ENCODE measurements around the gene GARIN5B.

Gene GARIN5B

GRCh38 chr19:55347442-55348009, 15.5 kb downstream of the GARIN5B start:
- Histone ChIP-seq H3K27me3 (replicated peaks; ENCODE audit: control insufficient read depth, insufficient read depth, low read length, poor library complexity, severe bottlenecking) (peaks cover 8% of the 10 kb centered on the region), H3K9me3 (ENCODE audit: control insufficient read depth, low read length) (no peaks in the 10 kb centered on the region), H3K27ac (ENCODE audit: insufficient read depth, low read length, poor library complexity, severe bottlenecking) (no peak overlapping the region), H3K4me1 (ENCODE audit: control insufficient read depth, insufficient read depth, low read length, poor library complexity, severe bottlenecking) (peaks cover 4% of the 10 kb centered on the region), H3K4me3 (ENCODE audit: insufficient read depth, low read depth, low read length, poor library complexity, severe bottlenecking) (no peak overlapping the region), H3K36me3 (ENCODE audit: control insufficient read depth, insufficient read depth, low read length) (peaks cover 14% of the 10 kb centered on the region)
- no peak for DNase-seq

DNA sequence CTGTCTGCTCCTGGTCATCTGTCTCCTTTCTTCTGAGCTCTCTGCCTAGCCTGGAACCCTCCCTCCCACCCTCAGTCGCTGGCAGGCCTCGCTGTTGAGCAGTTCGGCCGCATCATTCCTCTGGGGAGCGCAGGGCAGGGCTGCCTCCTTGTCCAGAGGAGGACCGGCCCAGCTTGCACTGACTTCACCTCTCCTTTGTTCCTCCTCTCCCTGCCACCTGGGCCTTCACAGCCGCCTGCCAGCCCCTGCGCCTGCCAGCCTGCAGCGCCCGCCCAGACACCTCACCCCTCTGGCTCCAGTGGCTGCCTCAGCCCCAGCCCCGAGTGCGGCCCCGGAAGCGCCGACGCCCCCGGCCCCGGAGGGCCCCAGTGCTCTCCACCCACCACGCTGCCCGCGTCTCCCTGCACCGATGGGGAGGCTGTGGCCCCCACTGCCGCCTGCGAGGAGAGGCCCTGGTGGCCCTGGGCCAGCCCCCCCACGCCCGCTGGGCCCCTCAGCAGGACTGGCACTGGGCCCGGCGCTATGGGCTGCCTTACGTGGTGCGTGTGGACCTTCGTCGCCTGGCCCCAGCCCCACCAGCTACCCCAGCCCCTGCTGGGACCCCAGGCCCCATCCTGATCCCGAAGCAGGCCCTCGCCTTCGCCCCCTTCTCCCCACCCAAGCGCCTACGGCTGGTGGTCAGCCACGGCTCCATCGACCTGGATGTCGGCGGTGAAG, 16.2 kb downstream of the GARIN5B start:
- no peaks in the 10 kb centered on the region for H3K9me3 ChIP-seq (ENCODE audit: control insufficient read depth, low read length)
- no peaks in the 10 kb centered on the region for H3K4me1 ChIP-seq (ENCODE audit: control insufficient read depth, insufficient read depth, low read length, poor library complexity, severe bottlenecking)
- H3K4me3 ChIP-seq (ENCODE audit: insufficient read depth, low read depth, low read length, poor library complexity, severe bottlenecking) = no peak overlapping the region
- H3K27me3 ChIP-seq (replicated peaks; ENCODE audit: control insufficient read depth, insufficient read depth, low read length, poor library complexity, severe bottlenecking) = peaks cover 8% of the 10 kb centered on the region
- H3K27ac ChIP-seq (ENCODE audit: insufficient read depth, low read length, poor library complexity, severe bottlenecking) = no peak overlapping the region
- no peak for DNase-seq
- peaks cover 17% of the 10 kb centered on the region for H3K36me3 ChIP-seq (ENCODE audit: control insufficient read depth, insufficient read depth, low read length)

DNA sequence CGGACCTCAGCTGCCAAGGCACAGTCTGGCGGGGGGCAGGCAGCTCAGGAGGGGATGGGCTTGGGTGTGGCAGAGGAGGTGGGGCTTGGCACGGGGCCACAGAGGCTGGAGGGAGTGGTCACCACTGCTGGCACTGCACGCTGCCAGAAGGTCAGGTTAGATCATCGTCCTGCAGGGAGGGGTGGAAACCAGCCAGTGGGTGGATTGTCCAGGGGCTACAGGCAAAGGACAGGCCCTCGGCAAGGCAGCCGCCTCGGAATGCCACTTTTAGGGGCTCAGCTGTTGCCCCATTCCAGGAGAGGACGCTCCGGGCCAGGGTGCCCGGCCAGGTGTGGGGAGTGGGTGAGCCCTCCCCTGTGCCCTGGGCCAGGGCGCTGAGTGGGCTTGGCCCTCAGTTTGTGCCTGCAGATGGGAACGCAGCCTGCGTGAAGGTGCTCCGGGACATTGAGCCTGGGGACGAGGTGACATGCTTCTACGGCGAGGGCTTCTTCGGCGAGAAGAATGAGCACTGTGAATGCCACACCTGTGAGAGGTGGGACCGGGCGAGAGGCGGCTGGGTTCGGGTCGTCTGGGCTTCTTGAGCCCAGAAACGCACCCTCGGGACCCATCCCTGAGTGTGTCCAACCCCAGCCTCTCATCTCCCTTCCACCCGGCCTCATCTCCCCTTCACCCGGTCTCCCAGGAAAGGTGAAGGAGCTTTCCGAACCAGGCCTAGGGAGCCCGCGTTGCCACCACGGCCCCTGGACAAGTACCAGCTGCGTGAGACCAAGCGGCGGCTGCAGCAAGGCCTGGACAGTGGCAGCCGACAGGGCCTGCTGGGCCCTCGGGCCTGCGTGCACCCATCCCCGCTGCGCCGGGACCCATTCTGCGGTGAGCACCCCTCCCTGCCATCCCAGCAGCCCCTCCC, 17.0 kb downstream of the GARIN5B start:
- no peak for DNase-seq
- peaks cover 3% of the 10 kb centered on the region for H3K4me1 ChIP-seq (ENCODE audit: control insufficient read depth, insufficient read depth, low read length, poor library complexity, severe bottlenecking)
- no peak overlapping the region for H3K4me3 ChIP-seq (ENCODE audit: insufficient read depth, low read depth, low read length, poor library complexity, severe bottlenecking)
- H3K27me3 ChIP-seq (replicated peaks; ENCODE audit: control insufficient read depth, insufficient read depth, low read length, poor library complexity, severe bottlenecking) = peaks cover 1% of the 10 kb centered on the region
- no peaks in the 10 kb centered on the region for H3K9me3 ChIP-seq (ENCODE audit: control insufficient read depth, low read length)
- H3K36me3 ChIP-seq (ENCODE audit: control insufficient read depth, insufficient read depth, low read length) = peaks cover 17% of the 10 kb centered on the region
- H3K27ac ChIP-seq (ENCODE audit: insufficient read depth, low read length, poor library complexity, severe bottlenecking) = no peak overlapping the region

DNA sequence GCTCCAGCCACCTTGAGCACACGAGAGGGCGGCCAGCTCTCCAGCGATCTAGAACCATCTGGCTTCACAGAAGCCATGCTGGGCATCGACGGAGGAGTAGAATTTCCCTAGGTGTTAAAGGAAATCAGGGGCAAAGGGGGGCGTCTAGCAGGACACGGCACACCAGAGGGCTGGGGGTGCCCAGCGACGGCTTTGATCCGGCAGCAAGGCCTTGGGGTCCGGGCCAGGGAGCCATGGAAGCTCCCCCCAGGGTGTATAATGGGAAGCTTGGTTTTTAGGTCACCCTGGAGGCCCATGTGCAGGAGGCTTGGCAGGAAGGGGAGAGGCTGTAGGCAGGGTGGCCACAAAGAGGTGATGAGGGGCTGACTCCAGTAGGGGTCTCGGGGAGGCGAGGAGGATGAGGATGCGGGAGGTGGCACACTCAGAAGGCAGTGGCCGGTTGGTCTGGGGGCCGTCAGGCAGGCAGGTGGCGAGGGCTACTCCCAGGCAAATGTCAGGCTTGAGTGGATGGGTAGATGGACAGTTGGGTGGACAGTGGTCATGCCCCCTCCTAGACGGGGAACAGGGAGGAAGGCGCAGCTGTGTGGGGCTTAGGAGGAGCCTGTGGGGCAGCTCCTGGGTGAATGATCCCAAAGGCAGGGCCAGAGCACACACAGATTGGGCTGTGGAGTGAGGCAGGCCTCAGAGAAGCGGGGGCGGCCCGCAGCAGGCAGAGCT, 17.8 kb downstream of the GARIN5B start:
- H3K9me3 ChIP-seq (ENCODE audit: control insufficient read depth, low read length) = no peaks in the 10 kb centered on the region

DNA sequence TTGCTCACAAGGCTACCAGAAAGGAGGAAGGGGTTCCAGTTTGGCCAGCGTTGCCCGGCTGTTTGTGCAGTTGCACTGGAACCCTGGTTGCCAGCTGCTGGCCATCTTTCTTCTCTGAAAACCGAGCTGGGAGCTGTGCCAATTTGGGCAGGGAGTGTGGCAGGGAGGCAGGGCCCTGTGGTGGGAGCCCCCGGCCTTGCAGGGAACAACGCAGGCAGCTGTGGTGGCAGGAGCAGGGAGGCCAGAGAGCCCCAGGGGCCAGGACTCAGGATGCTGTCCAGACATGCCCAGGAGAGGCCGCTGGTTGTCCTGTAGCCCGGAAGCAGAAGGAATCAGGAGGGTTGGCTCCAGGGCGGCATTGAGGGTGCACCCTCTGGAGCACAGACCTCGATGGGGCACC, 18.6 kb downstream of the GARIN5B start:
- Histone ChIP-seq H3K27me3 (replicated peaks; ENCODE audit: control insufficient read depth, insufficient read depth, low read length, poor library complexity, severe bottlenecking) (no peaks in the 10 kb centered on the region), H3K4me3 (ENCODE audit: insufficient read depth, low read depth, low read length, poor library complexity, severe bottlenecking) (no peak overlapping the region), H3K9me3 (ENCODE audit: control insufficient read depth, low read length) (no peaks in the 10 kb centered on the region), H3K27ac (ENCODE audit: insufficient read depth, low read length, poor library complexity, severe bottlenecking) (no peak overlapping the region), H3K36me3 (ENCODE audit: control insufficient read depth, insufficient read depth, low read length) (peaks cover 17% of the 10 kb centered on the region), H3K4me1 (ENCODE audit: control insufficient read depth, insufficient read depth, low read length, poor library complexity, severe bottlenecking) (peaks cover 11% of the 10 kb centered on the region)
- DNase-seq = no peak

More for the DNA sequence above, 17.8 kb downstream of the GARIN5B start:
- no peak for DNase-seq
- Histone ChIP-seq H3K27me3 (replicated peaks; ENCODE audit: control insufficient read depth, insufficient read depth, low read length, poor library complexity, severe bottlenecking) (no peaks in the 10 kb centered on the region), H3K4me1 (ENCODE audit: control insufficient read depth, insufficient read depth, low read length, poor library complexity, severe bottlenecking) (peaks cover 10% of the 10 kb centered on the region), H3K4me3 (ENCODE audit: insufficient read depth, low read depth, low read length, poor library complexity, severe bottlenecking) (no peak overlapping the region), H3K27ac (ENCODE audit: insufficient read depth, low read length, poor library complexity, severe bottlenecking) (no peak overlapping the region), H3K36me3 (ENCODE audit: control insufficient read depth, insufficient read depth, low read length) (peaks cover 17% of the 10 kb centered on the region)

- H3K27me3 ChIP-seq (replicated peaks; ENCODE audit: control insufficient read depth, insufficient read depth, low read length, poor library complexity, severe bottlenecking) = no peaks in the 10 kb centered on the region
- no peaks in the 10 kb centered on the region for H3K9me3 ChIP-seq (ENCODE audit: control insufficient read depth, low read length)
- peaks cover 17% of the 10 kb centered on the region for H3K36me3 ChIP-seq (ENCODE audit: control insufficient read depth, insufficient read depth, low read length)
- no peak overlapping the region for H3K4me3 ChIP-seq (ENCODE audit: insufficient read depth, low read depth, low read length, poor library complexity, severe bottlenecking)
- DNase-seq = no peak
- H3K4me1 ChIP-seq (ENCODE audit: control insufficient read depth, insufficient read depth, low read length, poor library complexity, severe bottlenecking) = peaks cover 18% of the 10 kb centered on the region
- H3K27ac ChIP-seq (ENCODE audit: insufficient read depth, low read length, poor library complexity, severe bottlenecking) = no peak overlapping the region
These were observed 21.2 kb downstream of the GARIN5B start for GRCh38 chr19:55341595-55342531.

- Histone ChIP-seq H3K9me3 (ENCODE audit: control insufficient read depth, low read length) (no peaks in the 10 kb centered on the region), H3K27me3 (replicated peaks; ENCODE audit: control insufficient read depth, insufficient read depth, low read length, poor library complexity, severe bottlenecking) (no peaks in the 10 kb centered on the region), H3K4me1 (ENCODE audit: control insufficient read depth, insufficient read depth, low read length, poor library complexity, severe bottlenecking) (peaks cover 18% of the 10 kb centered on the region), H3K36me3 (ENCODE audit: control insufficient read depth, insufficient read depth, low read length) (peaks cover 17% of the 10 kb centered on the region), H3K27ac (ENCODE audit: insufficient read depth, low read length, poor library complexity, severe bottlenecking) (peak overlapping the region; percentile 77), H3K4me3 (ENCODE audit: insufficient read depth, low read depth, low read length, poor library complexity, severe bottlenecking) (peak overlapping the region; percentile 52)
- peak in 2 of 3 donors; percentile 25 to 41 for DNase-seq
These were observed 21.9 kb downstream of the GARIN5B start for GRCh38 chr19:55341171-55341588.

- no peaks in the 10 kb centered on the region for H3K9me3 ChIP-seq (ENCODE audit: control insufficient read depth, low read length)
- DNase-seq = no peak
- peaks cover 17% of the 10 kb centered on the region for H3K36me3 ChIP-seq (ENCODE audit: control insufficient read depth, insufficient read depth, low read length)
- H3K4me3 ChIP-seq (ENCODE audit: insufficient read depth, low read depth, low read length, poor library complexity, severe bottlenecking) = peak overlapping the region; percentile 52
- H3K27me3 ChIP-seq (replicated peaks; ENCODE audit: control insufficient read depth, insufficient read depth, low read length, poor library complexity, severe bottlenecking) = no peaks in the 10 kb centered on the region
- H3K27ac ChIP-seq (ENCODE audit: insufficient read depth, low read length, poor library complexity, severe bottlenecking) = peak overlapping the region; percentile 77
- H3K4me1 ChIP-seq (ENCODE audit: control insufficient read depth, insufficient read depth, low read length, poor library complexity, severe bottlenecking) = peaks cover 18% of the 10 kb centered on the region
These were observed 22.3 kb downstream of the GARIN5B start for GRCh38 chr19:55340784-55341147.

All from effector memory CD4-positive, alpha-beta T cell (primary cell).